ENCODE data around the gene POLE3. TPM values are rescaled to one million over a fixed set of nuclear protein-coding genes. Genes with fewer than 3 reads are reported as not detected.

The POLE3 gene
- total and polyA plus RNA-seq, 9 of the 15 experiments (the other 6 are each of a cell fraction or from before 2014, with no cell fraction given), result 52.6 to 179 (median 110) TPM

DNA sequence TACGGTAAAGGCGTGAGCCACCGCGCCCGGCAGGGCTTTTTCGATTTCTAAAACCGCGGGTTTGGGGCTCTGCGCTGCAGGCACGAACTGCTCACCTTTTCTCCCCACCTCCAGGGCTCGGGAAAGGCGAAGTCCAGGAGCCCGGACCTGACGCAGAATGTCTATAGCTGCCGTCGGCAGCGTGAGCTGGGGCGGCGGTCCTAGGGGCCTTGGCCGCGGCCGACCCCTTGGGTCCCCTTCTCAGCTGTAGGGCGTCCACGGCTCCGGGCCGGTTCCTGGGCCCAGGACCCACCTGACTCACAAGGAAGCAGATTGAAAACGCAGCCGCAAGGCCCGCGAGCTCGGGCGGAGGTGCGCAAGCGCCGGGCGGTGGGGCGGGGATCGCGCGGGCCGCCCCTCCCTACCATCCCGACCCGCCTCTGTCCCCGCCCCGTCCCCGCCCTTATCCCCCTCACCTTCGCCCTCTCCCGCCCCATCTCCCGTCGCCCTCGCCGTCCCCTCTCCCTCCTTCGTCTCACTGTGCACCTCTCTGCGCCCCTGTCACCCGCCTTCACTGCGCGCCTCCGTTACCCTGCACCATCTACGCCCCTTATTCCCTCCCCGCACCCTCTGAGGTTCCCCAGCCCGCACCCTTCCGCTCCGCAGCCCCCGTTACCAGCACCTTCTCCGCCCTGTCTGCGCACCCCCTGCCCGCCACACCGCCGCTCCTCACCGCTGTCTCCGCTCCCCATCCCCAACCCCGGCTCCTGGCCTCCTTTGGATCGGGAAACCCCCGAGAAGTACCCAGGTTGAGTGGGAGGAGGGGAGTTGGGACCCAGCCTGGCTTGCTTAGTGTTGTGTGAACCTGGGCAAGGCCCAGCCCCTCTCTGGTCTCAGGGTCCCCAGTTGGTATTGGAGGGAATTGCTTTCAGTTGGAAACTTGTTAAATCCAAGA is 33.6 kb downstream of the POLE3 start, which contains the start of gene HDHD3 (continued):
- TF ChIP-seq, protein P1, sequence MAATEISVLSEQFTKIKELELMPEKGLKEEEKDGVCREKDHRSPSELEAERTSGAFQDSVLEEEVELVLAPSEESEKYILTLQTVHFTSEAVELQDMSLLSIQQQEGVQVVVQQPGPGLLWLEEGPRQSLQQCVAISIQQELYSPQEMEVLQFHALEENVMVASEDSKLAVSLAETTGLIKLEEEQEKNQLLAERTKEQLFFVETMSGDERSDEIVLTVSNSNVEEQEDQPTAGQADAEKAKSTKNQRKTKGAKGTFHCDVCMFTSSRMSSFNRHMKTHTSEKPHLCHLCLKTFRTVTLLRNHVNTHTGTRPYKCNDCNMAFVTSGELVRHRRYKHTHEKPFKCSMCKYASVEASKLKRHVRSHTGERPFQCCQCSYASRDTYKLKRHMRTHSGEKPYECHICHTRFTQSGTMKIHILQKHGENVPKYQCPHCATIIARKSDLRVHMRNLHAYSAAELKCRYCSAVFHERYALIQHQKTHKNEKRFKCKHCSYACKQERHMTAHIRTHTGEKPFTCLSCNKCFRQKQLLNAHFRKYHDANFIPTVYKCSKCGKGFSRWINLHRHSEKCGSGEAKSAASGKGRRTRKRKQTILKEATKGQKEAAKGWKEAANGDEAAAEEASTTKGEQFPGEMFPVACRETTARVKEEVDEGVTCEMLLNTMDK (IDR thresholded peaks at IDR 0.05; ENCODE audit: borderline replicate concordance, insufficient read depth, low read depth, low read length, poor library complexity, severe bottlenecking), result no peak
- TF ChIP-seq SUPT5H (IDR thresholded peaks at IDR 0.05) (peak; percentile 66), NFIC (IDR thresholded peaks at IDR 0.05) (peak; percentile 16; the same call in 1 of the 2 replicates), EWSR1 (IDR thresholded peaks at IDR 0.05; ENCODE audit: borderline replicate concordance, low read depth, partially characterized antibody) (no peak), SIN3A (IDR thresholded peaks at IDR 0.05; ENCODE audit: borderline replicate concordance in 2 of 2, control insufficient read depth in 1 of 2, low read depth in 2 of 2, low read length in 2 of 2) (peak; percentile 8 to 35; a peak in 1 of 4 replicates), FIP1L1 (IDR thresholded peaks at IDR 0.05; ENCODE audit: low read depth, low read length, poor library complexity, severe bottlenecking) (no peak), MAFK (IDR thresholded peaks at IDR 0.05; ENCODE audit: low read length) (no peak), TBP (optimal IDR thresholded peaks at IDR 0.05; ENCODE audit: low read depth, low read length) (peak; percentile 41), CXXC5 (CRISPR knock-in tag; IDR thresholded peaks at IDR 0.05) (0 out of 2 replicates have a peak, but pooled peaks have one; percentile 59), CC2D1A (IDR thresholded peaks at IDR 0.05) (no peak), SMARCE1 (IDR thresholded peaks at IDR 0.05) (0 out of 2 replicates have a peak, but pooled peaks have one; percentile 30), ZNF551 (CRISPR knock-in tag; IDR thresholded peaks at IDR 0.05) (no peak), MTA1 (IDR thresholded peaks at IDR 0.05; ENCODE audit: borderline replicate concordance) (0 out of 2 replicates have a peak, but pooled peaks have one; percentile 36)
- TF ChIP-seq, protein P2, sequence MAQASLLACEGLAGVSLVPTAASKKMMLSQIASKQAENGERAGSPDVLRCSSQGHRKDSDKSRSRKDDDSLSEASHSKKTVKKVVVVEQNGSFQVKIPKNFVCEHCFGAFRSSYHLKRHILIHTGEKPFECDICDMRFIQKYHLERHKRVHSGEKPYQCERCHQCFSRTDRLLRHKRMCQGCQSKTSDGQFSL (CRISPR knock-in tag; IDR thresholded peaks at IDR 0.05), result peak; percentile 61; the same call in 1 of the 2 replicates
- TF ChIP-seq, protein P2 (tag; IDR thresholded peaks at IDR 0.05), result peak in 1 of 2 experiments; percentile 76; a peak in 1 of 4 replicates
- TF ChIP-seq, protein P3, sequence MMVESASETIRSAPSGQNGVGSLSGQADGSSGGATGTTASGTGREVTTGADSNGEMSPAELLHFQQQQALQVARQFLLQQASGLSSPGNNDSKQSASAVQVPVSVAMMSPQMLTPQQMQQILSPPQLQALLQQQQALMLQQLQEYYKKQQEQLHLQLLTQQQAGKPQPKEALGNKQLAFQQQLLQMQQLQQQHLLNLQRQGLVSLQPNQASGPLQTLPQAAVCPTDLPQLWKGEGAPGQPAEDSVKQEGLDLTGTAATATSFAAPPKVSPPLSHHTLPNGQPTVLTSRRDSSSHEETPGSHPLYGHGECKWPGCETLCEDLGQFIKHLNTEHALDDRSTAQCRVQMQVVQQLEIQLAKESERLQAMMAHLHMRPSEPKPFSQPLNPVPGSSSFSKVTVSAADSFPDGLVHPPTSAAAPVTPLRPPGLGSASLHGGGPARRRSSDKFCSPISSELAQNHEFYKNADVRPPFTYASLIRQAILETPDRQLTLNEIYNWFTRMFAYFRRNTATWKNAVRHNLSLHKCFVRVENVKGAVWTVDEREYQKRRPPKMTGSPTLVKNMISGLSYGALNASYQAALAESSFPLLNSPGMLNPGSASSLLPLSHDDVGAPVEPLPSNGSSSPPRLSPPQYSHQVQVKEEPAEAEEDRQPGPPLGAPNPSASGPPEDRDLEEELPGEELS (CRISPR knock-in tag; IDR thresholded peaks at IDR 0.05; ENCODE audit: borderline replicate concordance), result peak; percentile 50; the same call in 1 of the 2 replicates
- TF ChIP-seq, protein P4, sequence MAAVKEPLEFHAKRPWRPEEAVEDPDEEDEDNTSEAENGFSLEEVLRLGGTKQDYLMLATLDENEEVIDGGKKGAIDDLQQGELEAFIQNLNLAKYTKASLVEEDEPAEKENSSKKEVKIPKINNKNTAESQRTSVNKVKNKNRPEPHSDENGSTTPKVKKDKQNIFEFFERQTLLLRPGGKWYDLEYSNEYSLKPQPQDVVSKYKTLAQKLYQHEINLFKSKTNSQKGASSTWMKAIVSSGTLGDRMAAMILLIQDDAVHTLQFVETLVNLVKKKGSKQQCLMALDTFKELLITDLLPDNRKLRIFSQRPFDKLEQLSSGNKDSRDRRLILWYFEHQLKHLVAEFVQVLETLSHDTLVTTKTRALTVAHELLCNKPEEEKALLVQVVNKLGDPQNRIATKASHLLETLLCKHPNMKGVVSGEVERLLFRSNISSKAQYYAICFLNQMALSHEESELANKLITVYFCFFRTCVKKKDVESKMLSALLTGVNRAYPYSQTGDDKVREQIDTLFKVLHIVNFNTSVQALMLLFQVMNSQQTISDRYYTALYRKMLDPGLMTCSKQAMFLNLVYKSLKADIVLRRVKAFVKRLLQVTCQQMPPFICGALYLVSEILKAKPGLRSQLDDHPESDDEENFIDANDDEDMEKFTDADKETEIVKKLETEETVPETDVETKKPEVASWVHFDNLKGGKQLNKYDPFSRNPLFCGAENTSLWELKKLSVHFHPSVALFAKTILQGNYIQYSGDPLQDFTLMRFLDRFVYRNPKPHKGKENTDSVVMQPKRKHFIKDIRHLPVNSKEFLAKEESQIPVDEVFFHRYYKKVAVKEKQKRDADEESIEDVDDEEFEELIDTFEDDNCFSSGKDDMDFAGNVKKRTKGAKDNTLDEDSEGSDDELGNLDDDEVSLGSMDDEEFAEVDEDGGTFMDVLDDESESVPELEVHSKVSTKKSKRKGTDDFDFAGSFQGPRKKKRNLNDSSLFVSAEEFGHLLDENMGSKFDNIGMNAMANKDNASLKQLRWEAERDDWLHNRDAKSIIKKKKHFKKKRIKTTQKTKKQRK (IDR thresholded peaks at IDR 0.05; ENCODE audit: borderline replicate concordance, low read depth, low read length), result no peak
